NCI-H526 (cell line): ENCODE measurements around the gene MAGEB3.

Source experiments
- DNase-seq, 2 experiments: peaks; one replicate each; lab custom pipeline; 2025; lab: John Stamatoyannopoulos, UW

Gene MAGEB3

GRCh38 chrX:30280428-30280827, 50.0 kb downstream of the MAGEB3 start:
- no peak for DNase-seq

GRCh38 chrX:30282527-30282926, 52.1 kb downstream of the MAGEB3 start:
- DNase-seq, result no peak

- DNase-seq, result no peak
Measured at GRCh38 chrX:30283456-30284200, 53.2 kb downstream of the MAGEB3 start.
